ENCODE results near the gene USHBP1.

The USHBP1 gene

GRCh38 chr19:17263712-17264640 lies 569 bp downstream of the USHBP1 start:
- no peak for TF ChIP-seq REST (IDR thresholded peaks at IDR 0.05; ENCODE audit: insufficient replicate concordance, low read depth)
- no peak for TF ChIP-seq SPI1 (IDR thresholded peaks at IDR 0.05; ENCODE audit: borderline replicate concordance, low read depth)
- no peak for TF ChIP-seq CTCF (IDR thresholded peaks at IDR 0.05; ENCODE audit: insufficient read depth, low read length)
- no peak for TF ChIP-seq POLR2AphosphoS5 (IDR thresholded peaks at IDR 0.05; ENCODE audit: low read depth)
- TF ChIP-seq GABPA (IDR thresholded peaks at IDR 0.05; ENCODE audit: low read depth), result no peak
- Histone ChIP-seq H3K27ac (replicated peaks) (no peak overlapping the region), H3K27me3 (ENCODE audit: insufficient read depth, poor library complexity, severe bottlenecking) (no peaks in the 10 kb centered on the region), H3K4me3 (replicated peaks; ENCODE audit: insufficient read depth, low read length) (no peak overlapping the region)
- DNase-seq (ENCODE audit: low read depth in 1 of 2, low spot score in 1 of 2), result no peak

- no peak for DNase-seq (ENCODE audit: low read depth in 1 of 2, low spot score in 1 of 2)
- H3K4me3 ChIP-seq (replicated peaks; ENCODE audit: insufficient read depth, low read length), result no peak overlapping the region
- no peaks in the 10 kb centered on the region for H3K27me3 ChIP-seq (ENCODE audit: insufficient read depth, poor library complexity, severe bottlenecking)
- no peak for TF ChIP-seq POLR2AphosphoS5 (IDR thresholded peaks at IDR 0.05; ENCODE audit: low read depth)
- TF ChIP-seq SPI1 (IDR thresholded peaks at IDR 0.05; ENCODE audit: borderline replicate concordance, low read depth), result no peak
- no peak overlapping the region for H3K27ac ChIP-seq (replicated peaks)
Observed at GRCh38 chr19:17262557-17262956, 2.0 kb downstream of the USHBP1 start.

GRCh38 chr19:17260842-17261325 lies 3.7 kb downstream of the USHBP1 start:
- TF ChIP-seq CTCF (IDR thresholded peaks at IDR 0.05; ENCODE audit: insufficient read depth, low read length) (peak; percentile 93), REST (IDR thresholded peaks at IDR 0.05; ENCODE audit: insufficient replicate concordance, low read depth) (no peak)
- H3K4me3 ChIP-seq (replicated peaks; ENCODE audit: insufficient read depth, low read length), result no peak overlapping the region
- DNase-seq (ENCODE audit: low read depth in 1 of 2, low spot score in 1 of 2), result peak in 1 of 2 experiments; percentile 91
- no peaks in the 10 kb centered on the region for H3K27me3 ChIP-seq (ENCODE audit: insufficient read depth, poor library complexity, severe bottlenecking)
- H3K27ac ChIP-seq (replicated peaks), result no peak overlapping the region

- Histone ChIP-seq H3K4me3 (replicated peaks; ENCODE audit: insufficient read depth, low read length) (no peak overlapping the region), H3K27me3 (ENCODE audit: insufficient read depth, poor library complexity, severe bottlenecking) (no peaks in the 10 kb centered on the region), H3K27ac (replicated peaks) (no peak overlapping the region)
- DNase-seq (ENCODE audit: low read depth in 1 of 2, low spot score in 1 of 2), result no peak
- no peak for TF ChIP-seq POLR2AphosphoS5 (IDR thresholded peaks at IDR 0.05; ENCODE audit: low read depth)
- TF ChIP-seq REST (IDR thresholded peaks at IDR 0.05; ENCODE audit: insufficient replicate concordance, low read depth), result no peak
- TF ChIP-seq SPI1 (IDR thresholded peaks at IDR 0.05; ENCODE audit: borderline replicate concordance, low read depth), result no peak
Observed at GRCh38 chr19:17259934-17260333, 4.6 kb downstream of the USHBP1 start.

All from HL-60 (cell line).